K562 treated with DMSO at 1 percent for 12 hours (cell line): ENCODE measurements around the gene KDM3B. TPM values are rescaled to one million over a fixed set of nuclear protein-coding genes. Genes with fewer than 3 reads are reported as not detected.

Experiments used
- total RNA-seq: library from RNA; unstranded; fragments of 300-600 nt; gene quantifications from 2 replicates; pipeline ENCODE4 v1.2.3, GENCODE V29; 2022; ENCODE audit not compliant: insufficient read depth

The KDM3B gene
- 14.5 and 59.5 TPM in 2 replicates for total RNA-seq

GRCh38 chr5:138352071-138352721 lies at the start of gene KDM3B:
Gene KDM3B (plus strand): TSS chr5:138352685. CDS start chr5:138352796, 111 bp downstream.

GRCh38 chr5:138331449-138332368 lies 20.8 kb upstream of the KDM3B start, which contains the start of gene CDC25C:
Gene CDC25C (minus strand): TSS chr5:138331804. CDS start chr5:138331180, 624 bp downstream.

GRCh38 chr5:138337685-138338410 lies 14.6 kb upstream of the KDM3B start, which contains the start of gene FAM53C:
Gene FAM53C (plus strand): TSS chr5:138338266. CDS start chr5:138341336, 3,070 bp downstream.

GRCh38 chr5:138438724-138439476 lies 86.4 kb downstream of the KDM3B start, which contains the start of gene REEP2:
Gene REEP2 (plus strand): TSS chr5:138439057. CDS start chr5:138439209, 152 bp downstream.

GRCh38 chr5:138465261-138466124 lies 113.0 kb downstream of the KDM3B start, which contains the start of gene EGR1:
Gene EGR1 (plus strand): TSS chr5:138465479. CDS start chr5:138465762, 283 bp downstream.

Other genes with a start within 250 kb of the KDM3B start
- gene NME5, start 213.3 kb upstream of the KDM3B start, total RNA-seq, result not detected in 2 replicates
- gene BRD8, start 174.1 kb upstream of the KDM3B start, total RNA-seq, result 39.8 and 115 TPM in 2 replicates
- 17.9 and 38.9 TPM in 2 replicates for gene KIF20A, start 173.6 kb upstream of the KDM3B start, total RNA-seq
- 15.6 and 40.8 TPM in 2 replicates for gene CDC23, start 139.4 kb upstream of the KDM3B start, total RNA-seq
- gene GFRA3, start 78.1 kb upstream of the KDM3B start, total RNA-seq, result not detected in 2 replicates
- 29.7 and 46.0 TPM in 2 replicates for gene CDC25C, start 20.9 kb upstream of the KDM3B start, total RNA-seq
- 26.6 and 52.7 TPM in 2 replicates for gene FAM53C, start 14.4 kb upstream of the KDM3B start, total RNA-seq
- gene REEP2, start 86.4 kb downstream of the KDM3B start, total RNA-seq, result 0.33 and 1.1 TPM in 2 replicates
- 14.1 and 30.2 TPM in 2 replicates for gene EGR1, start 112.8 kb downstream of the KDM3B start, total RNA-seq
- 38.2 and 78.6 TPM in 2 replicates for gene ETF1, start 190.6 kb downstream of the KDM3B start, total RNA-seq
- gene HSPA9, start 222.7 kb downstream of the KDM3B start, total RNA-seq, result 162 and 302 TPM in 2 replicates